Heart right ventricle (tissue), 12 donors: ENCODE results near the gene HDAC5. TPM values are rescaled to one million over a fixed set of nuclear protein-coding genes. Genes with fewer than 3 reads are reported as not detected.

ENCODE experiments used
- polyA plus RNA-seq, 2 donors: library from polyadenylated mRNA; stranded (reverse); fragments of 200-250 nt; gene quantifications; one replicate each; pipeline ENCODE4 v1.2.3, GENCODE V29; 2013
- total RNA-seq, 10 donors: library from RNA; stranded (reverse); fragmentation: NEBNext Ultra II Directional in 3 of 10; extraction: Animal tissue kit (Norgen Biotek cat#: 25700) in 3 of 10; gene quantifications; one replicate each; pipeline versions ENCODE4 v1.2.1 to v1.2.4, GENCODE V29; 2021 to 2023
- donor health status: ischemic (EF 13 %, LVEDD 7.1; RV severe dilation, severe dysfunction).
- donor health status: healthy with polysubstance abuse.
- donor health status: DM: no; HTN: yes; CAD: no.
- donor health status: DM: no; HTN: no; CAD: no.
- donor health status: ischemic (EF 25% LVEDD 6.9; RV normal size, moderate dysfunction).
- donor health status: ischemic (EF 25% LVEDD 5.7; RV mildly dilated, moderate dysfunction).
- donor health status: healthy.
- donor health status: nonischemic (EF 11% LVEDD 7.7; RV severe dilation, severe dysfunction).
- donor health status: DM: yes; HTN: yes; CAD: no.
- donor health status: PGD.
- donor health status: ischemic (EF 29% LVEDD 5.4; RV normal size, mild dysfunction).
- donor health status: nonischemic (EF 23%, LVEDD 6.1; RV moderate dilation, normal function).

HDAC5 gene
- total and polyA plus RNA-seq, 12 donors, result 55.2 to 85.4 (median 65.5) TPM

Other genes starting within 250 kb of the HDAC5 start
- 10 to 100 TPM in 8 of 10 donors, 1 to 10 TPM in 2; 9.1 to 20.7 (median 14.1) TPM for gene MPP2, start 216.1 kb downstream of the HDAC5 start, total RNA-seq
- gene MPP2, start 216.1 kb downstream of the HDAC5 start, polyA plus RNA-seq, result 1 to 10 TPM; 5.0 to 5.4 TPM
- not detected for gene PPY, start 181.2 kb downstream of the HDAC5 start, total RNA-seq
- gene PPY, start 181.2 kb downstream of the HDAC5 start, polyA plus RNA-seq, result not detected
- not detected for gene PYY, start 169.7 kb downstream of the HDAC5 start, total RNA-seq
- gene PYY, start 169.7 kb downstream of the HDAC5 start, polyA plus RNA-seq, result under 1 TPM in 1 of 2 donors, not detected in 1; 0.06 TPM
- gene NAGS, start 119.0 kb downstream of the HDAC5 start, total RNA-seq, result under 1 TPM; 0.30 to 0.86 (median 0.53) TPM
- gene NAGS, start 119.0 kb downstream of the HDAC5 start, polyA plus RNA-seq, result under 1 TPM; 0.37 to 0.86 TPM
- 10 to 100 TPM; 15.6 to 22.1 (median 17.9) TPM for gene TMEM101, start 108.7 kb downstream of the HDAC5 start, total RNA-seq
- 10 to 100 TPM; 15.7 to 26.4 TPM for gene TMEM101, start 108.7 kb downstream of the HDAC5 start, polyA plus RNA-seq
- 10 to 100 TPM; 37.9 to 60.7 (median 43.8) TPM for gene LSM12, start 57.0 kb downstream of the HDAC5 start, total RNA-seq
- gene LSM12, start 57.0 kb downstream of the HDAC5 start, polyA plus RNA-seq, result 10 to 100 TPM; 25.2 to 41.7 TPM
- 10 to 100 TPM; 28.9 to 47.3 (median 32.9) TPM for gene G6PC3, start 52.9 kb downstream of the HDAC5 start, total RNA-seq
- gene G6PC3, start 52.9 kb downstream of the HDAC5 start, polyA plus RNA-seq, result 100 to 1,000 TPM in 1 of 2 donors, 10 to 100 TPM in 1; 78.0 to 114 TPM
- gene HROB, start 18.3 kb upstream of the HDAC5 start, total RNA-seq, result 1 to 10 TPM in 4 of 10 donors, under 1 TPM in 6; 0.49 to 1.9 (median 0.74) TPM
- under 1 TPM; 0.28 to 0.37 TPM for gene HROB, start 18.3 kb upstream of the HDAC5 start, polyA plus RNA-seq
- gene ASB16, start 47.1 kb upstream of the HDAC5 start, total RNA-seq, result 10 to 100 TPM; 12.4 to 16.4 (median 13.6) TPM
- gene ASB16, start 47.1 kb upstream of the HDAC5 start, polyA plus RNA-seq, result 1 to 10 TPM in 1 of 2 donors, under 1 TPM in 1; 0.64 to 6.5 TPM
- 10 to 100 TPM; 16.3 to 28.3 (median 19.6) TPM for gene TMUB2, start 63.3 kb upstream of the HDAC5 start, total RNA-seq
- 10 to 100 TPM; 27.8 to 37.2 TPM for gene TMUB2, start 63.3 kb upstream of the HDAC5 start, polyA plus RNA-seq
- 10 to 100 TPM; 23.7 to 40.6 (median 32.4) TPM for gene ATXN7L3, start 76.2 kb upstream of the HDAC5 start, total RNA-seq
- 10 to 100 TPM; 29.0 to 29.8 TPM for gene ATXN7L3, start 76.2 kb upstream of the HDAC5 start, polyA plus RNA-seq
- 10 to 100 TPM; 35.9 to 56.3 (median 42.5) TPM for gene UBTF, start 96.0 kb upstream of the HDAC5 start, total RNA-seq
- gene UBTF, start 96.0 kb upstream of the HDAC5 start, polyA plus RNA-seq, result 10 to 100 TPM; 30.8 to 34.4 TPM
- 1 to 10 TPM in 2 of 10 donors, under 1 TPM in 8; 0.11 to 2.4 (median 0.53) TPM for gene SLC4A1, start 144.5 kb upstream of the HDAC5 start, total RNA-seq
- under 1 TPM in 1 of 2 donors, not detected in 1; 0.06 TPM for gene SLC4A1, start 144.5 kb upstream of the HDAC5 start, polyA plus RNA-seq
- gene RUNDC3A, start 185.0 kb upstream of the HDAC5 start, total RNA-seq, result 1 to 10 TPM in 4 of 10 donors, under 1 TPM in 5, not detected in 1; 0.15 to 1.9 (median 0.69) TPM
- gene RUNDC3A, start 185.0 kb upstream of the HDAC5 start, polyA plus RNA-seq, result under 1 TPM in 1 of 2 donors, not detected in 1; 0.38 TPM
- 10 to 100 TPM; 36.3 to 54.7 (median 43.1) TPM for gene SLC25A39, start 201.2 kb upstream of the HDAC5 start, total RNA-seq
- gene SLC25A39, start 201.2 kb upstream of the HDAC5 start, polyA plus RNA-seq, result 100 to 1,000 TPM in 1 of 2 donors, 10 to 100 TPM in 1; 81.8 to 105 TPM
- gene GRN, start 221.7 kb upstream of the HDAC5 start, total RNA-seq, result 100 to 1,000 TPM; 113 to 303 (median 154) TPM
- 100 to 1,000 TPM in 1 of 2 donors, 10 to 100 TPM in 1; 41.5 to 103 TPM for gene GRN, start 221.7 kb upstream of the HDAC5 start, polyA plus RNA-seq
- under 1 TPM; 0.25 to 0.95 (median 0.46) TPM for gene FAM171A2, start 240.2 kb upstream of the HDAC5 start, total RNA-seq
- under 1 TPM; 0.29 to 0.57 TPM for gene FAM171A2, start 240.2 kb upstream of the HDAC5 start, polyA plus RNA-seq